Naive thymus-derived CD4-positive, alpha-beta T cell (primary cell): ENCODE results near the gene LAMB1. TPM values are rescaled to one million over a fixed set of nuclear protein-coding genes. Genes with fewer than 3 reads are reported as not detected.
"Not testable (repeated sequence)": the region's sequence is repeated elsewhere in the genome, so short reads cannot be mapped to it uniquely, and the experiment has no call there.

Experiments
- ATAC-seq: fragments of 150-1000 bp; cut with Tn5 transposase; 2 replicates; pipeline ENCODE4 v1.10.0; 2021; ENCODE audit warnings: mild to moderate bottlenecking, moderate library complexity
- CTCF ChIA-PET: fragments of 350-600 bp; sonication (Branson Sonifier 250); formaldehyde crosslinking; loops from one replicate; lab custom pipeline; 2021; ENCODE audit warnings: antibody characterized with exemption; lab: Charles Lee
- POLR2A ChIA-PET: fragments of 350-600 bp; sonication (Branson Sonifier 250); formaldehyde crosslinking; loops from one replicate; lab custom pipeline; 2021; ENCODE audit warnings: antibody characterized with exemption, inconsistent platforms; lab: Charles Lee
- DNase-seq, 9 donors: peaks; one replicate each; pipeline versions ENCODE4 v3.0.0 to v3.0.0-alpha.2; 2020 to 2022; ENCODE audit warnings: mixed read lengths in 1 of 9
- H3K27ac ChIP-seq: one replicate; pipeline ENCODE4 v1.7.0; 2013; ENCODE audit warnings: mild to moderate bottlenecking, low read depth, low read length, moderate library complexity
- H3K27me3 ChIP-seq, 2 donors: one replicate each; pipeline ENCODE4 v1.7.0; 2013; ENCODE audit warnings: low read length in 2 of 2, mild to moderate bottlenecking in 2 of 2, moderate library complexity in 2 of 2; ENCODE audit not compliant: control insufficient read depth in 2 of 2, insufficient read depth in 2 of 2
- H3K36me3 ChIP-seq, 3 experiments: 1 replicate in 2 of 3; 2 replicates in 1 of 3; pipeline ENCODE4 v1.7.0; 2013; ENCODE audit warnings: low read length in 3 of 3, mild to moderate bottlenecking in 3 of 3, moderate library complexity in 1 of 3; ENCODE audit not compliant: insufficient read depth in 3 of 3, control insufficient read depth in 2 of 3
- H3K4me1 ChIP-seq, 2 donors: one replicate each; pipeline ENCODE4 v1.7.0; 2013; ENCODE audit warnings: low read length in 2 of 2, mild to moderate bottlenecking in 2 of 2, moderate library complexity in 1 of 2; ENCODE audit not compliant: control insufficient read depth in 2 of 2, insufficient read depth in 2 of 2
- H3K4me3 ChIP-seq: 2 replicates; pipeline ENCODE4 v1.7.0; 2013; ENCODE audit warnings: mild to moderate bottlenecking, low read length
- H3K9me3 ChIP-seq, 3 experiments: 1 replicate in 2 of 3; 2 replicates in 1 of 3; pipeline ENCODE4 v1.7.0; 2013; ENCODE audit warnings: low read length in 3 of 3; ENCODE audit not compliant: control insufficient read depth in 2 of 3
- H3K27ac Mint-ChIP-seq, 9 donors: one replicate each; pipeline ENCODE4 v1.8.0; 2020 to 2022; ENCODE audit warnings: mixed read lengths in 9 of 9, mild to moderate bottlenecking in 8 of 9, moderate library complexity in 5 of 9, inconsistent platforms in 2 of 9
- H3K27me3 Mint-ChIP-seq, 5 donors: one replicate each; pipeline ENCODE4 v1.8.0; 2021 to 2022; ENCODE audit warnings: mixed read lengths in 5 of 5, mild to moderate bottlenecking in 1 of 5
- H3K36me3 Mint-ChIP-seq, 5 donors: one replicate each; pipeline ENCODE4 v1.8.0; 2020 to 2022; ENCODE audit warnings: mixed read lengths in 5 of 5, mild to moderate bottlenecking in 3 of 5, inconsistent platforms in 1 of 5
- H3K4me1 Mint-ChIP-seq, 7 donors: one replicate each; pipeline ENCODE4 v1.8.0; 2020 to 2022; ENCODE audit warnings: mixed read lengths in 7 of 7, mild to moderate bottlenecking in 3 of 7, inconsistent platforms in 1 of 7
- H3K4me3 Mint-ChIP-seq, 10 donors: one replicate each; pipeline ENCODE4 v1.8.0; 2020 to 2022; ENCODE audit warnings: mild to moderate bottlenecking in 10 of 10, mixed read lengths in 10 of 10, moderate library complexity in 6 of 10, inconsistent platforms in 2 of 10
- H3K9me3 Mint-ChIP-seq, 11 donors: one replicate each; pipeline ENCODE4 v1.8.0; 2020 to 2022; ENCODE audit warnings: mixed read lengths in 11 of 11, mild to moderate bottlenecking in 4 of 11, inconsistent platforms in 1 of 11, moderate library complexity in 1 of 11
- intact Hi-C, 2 donors: fragments of 100-400 bp; cut with micrococcal nuclease; formaldehyde crosslinking; loops; one replicate each; pipeline ENCODE4 v1.15.1; 2023
- polyA plus RNA-seq, 2 donors: library from polyadenylated mRNA; unstranded; fragments of 300-500 nt; fragmentation: Illumina TruSeq; gene quantifications; one replicate each; pipeline ENCODE4 v1.2.3, GENCODE V29; 2021
- total RNA-seq, 6 experiments: library from RNA in 5 of 6; stranded (reverse) in 5 of 6; gene quantifications; 1 replicate in 5 of 6; 2 replicates in 1 of 6; pipeline ENCODE4 v1.2.3 and lab custom pipeline; 2021 to 2026

Gene LAMB1
- total and polyA plus RNA-seq, 7 experiments from 2014 or later = 0.65 to 0.82 TPM; not detected in 5

- DNase-seq (no peak), ATAC-seq (no peak)
- no peaks in the 10 kb centered on the region for H3K9me3 Mint-ChIP-seq
- H3K36me3 ChIP-seq = no peaks in the 10 kb centered on the region
- no peaks in the 10 kb centered on the region for H3K36me3 Mint-ChIP-seq
- no peak overlapping the region for H3K27ac ChIP-seq
- ChIA-PET POLR2A (no interaction called here), CTCF (no interaction called here)
- H3K27me3 ChIP-seq = no peaks in the 10 kb centered on the region
- peaks cover 11 to 24% (median 15%) of the 10 kb centered on the region in 5 donors for H3K27me3 Mint-ChIP-seq
- H3K4me1 Mint-ChIP-seq = no peaks in the 10 kb centered on the region
- no peaks in the 10 kb centered on the region for H3K4me1 ChIP-seq
- intact Hi-C loops = no loop called here
- no peak overlapping the region for H3K27ac Mint-ChIP-seq
- H3K4me3 ChIP-seq = no peak overlapping the region
- no peaks in the 10 kb centered on the region for H3K9me3 ChIP-seq
- no peak overlapping the region for H3K4me3 Mint-ChIP-seq
Observed at GRCh38 chr7:107958764-107959526, 44.0 kb downstream of the LAMB1 start.

- ChIA-PET CTCF (no interaction called here), POLR2A (no interaction called here)
- no peaks in the 10 kb centered on the region for H3K36me3 Mint-ChIP-seq
Observed at GRCh38 chr7:107957436-107957835, 45.5 kb downstream of the LAMB1 start.

GRCh38 chr7:107956950-107957349, 46.0 kb downstream of the LAMB1 start:
- POLR2A ChIA-PET, CTCF ChIA-PET, H3K4me1 ChIP-seq, H3K27me3 ChIP-seq, ATAC-seq, H3K36me3 Mint-ChIP-seq, H3K4me3 Mint-ChIP-seq, intact Hi-C loops, H3K4me3 ChIP-seq, H3K27ac ChIP-seq, H3K4me1 Mint-ChIP-seq, H3K9me3 ChIP-seq, H3K27ac Mint-ChIP-seq, DNase-seq, H3K36me3 ChIP-seq, H3K9me3 Mint-ChIP-seq: not testable (repeated sequence)
- H3K27me3 Mint-ChIP-seq = peaks cover 11 to 24% (median 17%) of the 10 kb centered on the region in 5 donors

More at GRCh38 chr7:107957436-107957835, 45.5 kb downstream of the LAMB1 start:
- no peaks in the 10 kb centered on the region for H3K27me3 ChIP-seq
- no peak overlapping the region for H3K4me3 Mint-ChIP-seq
- no peaks in the 10 kb centered on the region for H3K9me3 ChIP-seq
- no peaks in the 10 kb centered on the region for H3K9me3 Mint-ChIP-seq
- no peak overlapping the region for H3K27ac ChIP-seq
- H3K4me1 Mint-ChIP-seq = no peaks in the 10 kb centered on the region
- DNase-seq (no peak), ATAC-seq (no peak)
- no peaks in the 10 kb centered on the region for H3K36me3 ChIP-seq
- intact Hi-C loops = no loop called here
- no peak overlapping the region for H3K4me3 ChIP-seq
- H3K27ac Mint-ChIP-seq = no peak overlapping the region
- H3K4me1 ChIP-seq = no peaks in the 10 kb centered on the region
- peaks cover 11 to 24% (median 17%) of the 10 kb centered on the region in 5 donors for H3K27me3 Mint-ChIP-seq

DNA sequence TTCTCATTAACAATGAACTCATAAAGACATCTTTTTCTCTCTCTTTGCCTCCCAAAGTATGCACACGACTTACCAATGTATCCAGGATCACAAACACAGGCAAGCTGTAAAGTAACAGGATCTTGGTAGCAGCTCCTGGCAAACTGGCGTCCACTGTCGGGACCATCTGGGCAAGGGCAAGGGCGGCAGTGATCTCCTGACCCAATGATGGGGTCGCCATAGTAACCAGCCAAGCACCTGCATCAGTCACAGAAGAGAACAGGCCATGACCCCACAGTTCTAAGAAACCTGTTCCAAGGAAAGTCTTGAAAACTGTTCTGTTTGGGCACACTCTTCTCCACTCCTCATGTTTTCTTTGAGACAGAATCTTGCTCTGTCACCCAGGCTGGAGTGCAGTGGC, 47.6 kb downstream of the LAMB1 start:
- no peak overlapping the region for H3K4me3 Mint-ChIP-seq

DNA sequence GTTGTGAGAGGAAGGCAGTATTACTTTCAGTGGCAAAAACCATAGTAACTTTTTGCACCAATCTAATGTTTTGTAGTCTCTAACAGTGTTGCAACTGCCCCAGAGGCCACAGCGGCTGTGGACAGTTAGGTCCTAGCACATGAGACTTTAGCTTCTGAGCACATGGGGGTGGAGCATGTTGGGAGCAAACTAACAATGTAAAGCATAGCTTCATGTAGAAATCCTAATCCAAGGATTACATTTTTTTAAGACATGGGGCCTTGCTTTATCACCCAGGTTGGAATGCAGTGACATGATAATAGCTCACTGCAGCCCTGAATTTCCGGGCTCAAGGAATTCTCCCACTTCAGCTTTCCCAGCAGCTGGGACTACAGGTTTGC, 49.0 kb downstream of the LAMB1 start:
- no peaks in the 10 kb centered on the region for H3K27me3 ChIP-seq
- Mint-ChIP-seq H3K4me1 (no peaks in the 10 kb centered on the region), H3K36me3 (no peaks in the 10 kb centered on the region), H3K9me3 (no peaks in the 10 kb centered on the region), H3K4me3 (no peak overlapping the region), H3K27ac (no peak overlapping the region), H3K27me3 (peaks cover 9 to 21% (median 12%) of the 10 kb centered on the region in 5 donors)
- DNase-seq = no peak
- ChIA-PET CTCF (no interaction called here), POLR2A (no interaction called here)
- no peak for ATAC-seq
- no peak overlapping the region for H3K27ac ChIP-seq
- H3K9me3 ChIP-seq = no peaks in the 10 kb centered on the region
- intact Hi-C loops = no loop called here
- no peak overlapping the region for H3K4me3 ChIP-seq
- H3K4me1 ChIP-seq = no peaks in the 10 kb centered on the region
- no peaks in the 10 kb centered on the region for H3K36me3 ChIP-seq

More for the DNA sequence above, 47.6 kb downstream of the LAMB1 start:
- peaks cover 11 to 24% (median 19%) of the 10 kb centered on the region in 5 donors for H3K27me3 Mint-ChIP-seq
- ChIA-PET CTCF (no interaction called here), POLR2A (no interaction called here)
- H3K4me1 Mint-ChIP-seq = no peaks in the 10 kb centered on the region
- no peaks in the 10 kb centered on the region for H3K36me3 ChIP-seq
- ATAC-seq (no peak), DNase-seq (no peak)
- no peaks in the 10 kb centered on the region for H3K27me3 ChIP-seq
- no peak overlapping the region for H3K4me3 ChIP-seq
- no peaks in the 10 kb centered on the region for H3K9me3 ChIP-seq
- no peaks in the 10 kb centered on the region for H3K4me1 ChIP-seq
- no peaks in the 10 kb centered on the region for H3K9me3 Mint-ChIP-seq
- no peak overlapping the region for H3K27ac ChIP-seq
- H3K27ac Mint-ChIP-seq = no peak overlapping the region
- intact Hi-C loops = no loop called here
- H3K36me3 Mint-ChIP-seq = no peaks in the 10 kb centered on the region

DNA sequence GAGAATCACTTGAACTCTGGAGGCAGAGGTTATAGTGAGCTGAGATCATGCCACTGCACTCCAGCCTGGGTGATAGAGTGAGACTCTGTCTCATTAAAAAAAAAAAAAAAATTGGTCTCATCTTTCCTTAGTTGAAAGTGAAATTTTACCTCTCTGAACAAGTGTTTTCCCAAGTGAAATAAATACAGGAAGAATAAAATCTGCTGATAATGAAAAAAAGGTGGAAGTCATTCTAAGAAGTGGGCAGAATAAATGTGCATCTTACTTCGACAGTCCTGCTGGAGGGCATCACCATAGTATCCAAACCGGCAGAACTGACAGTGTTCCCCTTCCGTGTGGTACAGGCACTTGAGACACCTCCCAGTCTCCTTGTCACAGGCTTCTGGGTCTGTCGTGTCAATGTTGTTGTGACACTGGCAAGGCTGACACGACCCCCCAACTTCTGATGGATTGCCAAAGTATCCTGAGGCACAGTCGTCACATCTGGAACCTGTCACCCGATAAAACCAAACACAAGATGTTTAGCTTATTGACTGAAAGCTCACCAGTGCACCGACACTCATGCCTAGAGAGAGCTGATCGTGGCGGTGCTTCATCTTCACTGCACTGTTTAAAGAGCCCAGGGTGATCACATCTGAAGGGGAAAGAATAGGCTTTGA, 49.6 kb downstream of the LAMB1 start:
- H3K27me3 ChIP-seq = no peaks in the 10 kb centered on the region
- no peak overlapping the region for H3K27ac Mint-ChIP-seq
- DNase-seq (no peak), ATAC-seq (no peak)
- POLR2A ChIA-PET = no interaction called here
- no peak overlapping the region for H3K4me3 ChIP-seq
- H3K27me3 Mint-ChIP-seq = peaks cover 5 to 17% (median 12%) of the 10 kb centered on the region in 5 donors
- no peak overlapping the region for H3K4me3 Mint-ChIP-seq
- no peaks in the 10 kb centered on the region for H3K9me3 Mint-ChIP-seq
- CTCF ChIA-PET = no interaction called here
- H3K4me1 Mint-ChIP-seq = no peaks in the 10 kb centered on the region
- H3K27ac ChIP-seq = no peak overlapping the region
- H3K36me3 Mint-ChIP-seq = no peaks in the 10 kb centered on the region
- H3K36me3 ChIP-seq = no peaks in the 10 kb centered on the region
- no peaks in the 10 kb centered on the region for H3K9me3 ChIP-seq
- intact Hi-C loops = no loop called here
- H3K4me1 ChIP-seq = no peaks in the 10 kb centered on the region

GRCh38 chr7:107951896-107952295, 51.1 kb downstream of the LAMB1 start:
- Mint-ChIP-seq H3K36me3 (no peaks in the 10 kb centered on the region), H3K27ac (no peak overlapping the region)
- intact Hi-C loops = no loop called here

More at GRCh38 chr7:107951896-107952295, 51.1 kb downstream of the LAMB1 start:
- Mint-ChIP-seq H3K27me3 (peaks cover 0 to 11% (median 5%) of the 10 kb centered on the region in 5 donors), H3K4me3 (no peak overlapping the region), H3K4me1 (no peaks in the 10 kb centered on the region), H3K9me3 (no peaks in the 10 kb centered on the region)
- H3K4me3 ChIP-seq = no peak overlapping the region
- DNase-seq (no peak), ATAC-seq (no peak)
- no peaks in the 10 kb centered on the region for H3K27me3 ChIP-seq
- CTCF ChIA-PET = no interaction called here
- no peaks in the 10 kb centered on the region for H3K4me1 ChIP-seq
- POLR2A ChIA-PET = no interaction called here
- H3K9me3 ChIP-seq = no peaks in the 10 kb centered on the region
- no peaks in the 10 kb centered on the region for H3K36me3 ChIP-seq
- H3K27ac ChIP-seq = no peak overlapping the region
